Measurements from ENCODE around the gene TUSC7.

TUSC7 gene

DNA sequence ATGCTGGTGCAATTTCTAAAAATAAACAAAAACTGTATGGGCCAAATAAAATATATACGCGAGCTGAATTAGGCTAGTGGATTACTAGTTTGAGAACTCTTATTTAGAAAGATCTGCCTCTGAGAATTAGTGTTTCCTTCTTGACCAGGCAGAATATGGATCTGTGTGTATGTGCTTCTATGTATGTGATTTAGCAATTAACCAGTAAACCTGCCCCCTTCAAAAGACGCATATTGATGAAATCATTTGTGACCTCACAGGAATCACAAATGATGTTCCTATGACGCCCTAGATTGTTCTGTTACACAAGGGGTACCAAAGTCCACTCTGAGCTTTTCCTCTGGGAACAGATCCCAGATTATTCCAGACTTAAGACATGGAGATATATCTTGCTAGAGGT, at the start of gene TUSC7:
TSS of gene TUSC7 (plus strand) at position 301 of the 400 bp plus-strand sequence.
- no peak for DNase-seq

DNA sequence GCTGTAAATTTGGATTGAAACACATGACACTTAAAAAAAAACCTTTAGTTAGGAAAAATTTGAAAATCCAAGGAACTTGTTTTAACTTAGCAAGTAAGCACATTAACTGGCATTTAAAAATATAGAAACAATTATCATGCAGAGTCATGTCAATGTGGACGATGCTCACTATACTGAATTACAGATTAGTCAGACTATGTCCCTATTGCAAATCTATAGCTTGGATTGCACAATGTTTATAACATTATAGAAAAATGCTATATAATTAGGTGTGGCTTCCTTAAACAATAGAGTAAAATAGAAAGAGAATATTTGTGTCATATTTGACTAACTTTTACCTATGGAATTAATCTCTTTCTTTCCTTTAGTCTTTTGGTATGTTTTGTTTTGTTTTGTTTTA, 48.4 kb upstream of the TUSC7 start:
- no peak for DNase-seq

- no peak for DNase-seq
These were observed 46.1 kb upstream of the TUSC7 start for GRCh38 chr3:116663161-116664110.

GRCh38 chr3:116667324-116667723, 42.3 kb upstream of the TUSC7 start:
- DNase-seq = no peak

- no peak for DNase-seq
These were observed 41.8 kb upstream of the TUSC7 start for GRCh38 chr3:116667791-116668190.

DNA sequence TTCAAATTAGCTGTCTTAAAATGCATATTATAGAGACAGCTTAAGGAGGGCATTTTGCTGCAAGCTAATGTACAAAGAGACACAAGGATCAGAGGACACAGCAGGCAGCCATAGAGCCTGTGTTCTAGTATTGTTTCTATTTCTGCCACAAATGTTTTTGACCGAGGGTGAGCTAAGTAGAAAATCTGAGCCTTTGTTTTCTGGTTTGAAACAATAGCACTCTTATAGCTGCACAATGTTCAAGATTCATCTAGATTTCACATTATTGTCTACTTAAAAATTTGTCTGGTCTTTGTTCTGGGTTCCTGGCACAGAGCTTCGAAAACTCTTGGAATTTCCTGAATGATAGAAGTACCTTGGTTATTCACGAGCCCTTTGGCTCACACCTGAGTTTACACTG, 40.0 kb upstream of the TUSC7 start:
- no peak for DNase-seq

GRCh38 chr3:116671151-116671550, 38.4 kb upstream of the TUSC7 start:
- no peak for DNase-seq

DNA sequence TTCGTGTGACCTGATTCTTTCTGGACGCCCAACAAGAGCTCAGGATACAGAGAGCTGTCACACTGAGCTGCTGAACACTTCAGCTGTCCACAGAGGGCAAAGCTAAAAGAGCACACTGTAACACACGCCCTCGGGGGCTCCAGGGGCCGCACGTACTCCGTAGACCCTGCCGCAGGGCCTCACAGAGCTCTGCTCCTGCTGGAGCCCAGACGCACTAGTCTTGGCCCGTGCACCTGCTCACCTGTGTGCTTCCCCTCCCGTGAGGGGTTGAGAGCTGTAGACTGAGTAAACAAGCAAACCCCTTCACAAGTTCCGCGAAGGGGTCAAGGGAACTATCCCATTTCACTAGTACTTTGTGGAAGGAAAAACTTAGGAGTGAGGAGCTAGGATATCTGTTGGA, 30.7 kb upstream of the TUSC7 start:
- DNase-seq = no peak

GRCh38 chr3:116691041-116691440, 18.5 kb upstream of the TUSC7 start:
- DNase-seq = no peak

DNA sequence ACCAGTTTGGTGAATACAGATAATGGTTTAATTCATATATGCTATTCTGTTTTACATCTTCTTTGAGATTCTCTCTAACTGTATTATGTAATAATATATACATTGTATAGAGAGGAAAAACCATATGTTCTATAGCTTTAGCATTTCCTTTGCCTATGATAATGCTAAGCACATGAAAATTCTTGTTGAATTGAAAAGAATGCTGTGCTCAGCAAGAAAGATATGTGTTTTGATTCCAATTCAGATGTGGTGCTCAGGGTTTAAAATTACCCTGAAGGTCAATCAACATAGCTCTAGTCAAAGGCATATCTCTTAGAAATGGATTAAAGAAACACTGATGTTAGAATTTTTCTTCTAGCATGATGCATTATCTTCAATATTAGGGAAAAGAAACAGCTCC, 8.5 kb upstream of the TUSC7 start:
- DNase-seq = no peak

DNA sequence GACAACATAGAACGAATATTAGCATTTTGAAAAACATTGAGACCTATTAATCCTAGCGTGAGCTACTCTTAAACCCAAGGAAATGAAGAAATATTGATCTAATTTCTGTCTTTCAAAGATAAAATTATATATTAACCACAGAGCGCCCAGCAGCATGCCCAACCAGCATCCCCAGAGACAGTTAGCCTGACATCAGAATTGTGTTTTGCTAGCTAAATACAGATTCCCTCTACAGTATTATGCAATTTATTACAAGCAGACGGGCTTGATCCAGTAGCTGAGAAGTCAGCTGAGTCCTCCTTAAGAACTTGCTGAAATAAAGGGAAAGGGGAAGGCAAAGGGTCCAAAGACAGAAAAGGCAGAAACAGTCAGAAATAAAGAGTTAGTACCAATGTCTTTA, 7.2 kb upstream of the TUSC7 start:
- DNase-seq = no peak

GRCh38 chr3:116707531-116707930, 2.0 kb upstream of the TUSC7 start:
- DNase-seq = no peak

GRCh38 chr3:116716490-116716889, 6.9 kb downstream of the TUSC7 start:
- no peak for DNase-seq

DNA sequence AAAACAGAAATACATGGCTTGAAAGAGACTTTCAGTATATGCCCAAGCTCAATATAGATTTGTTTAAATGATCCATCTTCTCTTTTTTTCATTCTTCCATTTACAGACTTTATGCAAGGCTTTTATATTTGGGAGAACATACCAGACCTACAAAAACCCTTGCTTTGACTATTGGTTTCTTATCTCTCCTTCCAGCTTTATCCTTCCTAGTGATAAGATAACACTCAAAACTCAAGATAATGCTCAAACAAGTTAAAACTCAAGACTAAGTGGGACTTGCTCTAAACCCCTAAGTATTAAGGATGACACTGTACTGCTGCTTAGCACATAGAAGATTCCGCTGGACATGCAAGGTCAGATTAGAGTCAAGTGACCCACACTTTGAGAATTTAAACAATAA, 8.0 kb downstream of the TUSC7 start:
- no peak for DNase-seq

GRCh38 chr3:116728454-116728853, 18.9 kb downstream of the TUSC7 start:
- DNase-seq = no peak

GRCh38 chr3:116734243-116734642, 24.7 kb downstream of the TUSC7 start:
- no peak for DNase-seq

DNA sequence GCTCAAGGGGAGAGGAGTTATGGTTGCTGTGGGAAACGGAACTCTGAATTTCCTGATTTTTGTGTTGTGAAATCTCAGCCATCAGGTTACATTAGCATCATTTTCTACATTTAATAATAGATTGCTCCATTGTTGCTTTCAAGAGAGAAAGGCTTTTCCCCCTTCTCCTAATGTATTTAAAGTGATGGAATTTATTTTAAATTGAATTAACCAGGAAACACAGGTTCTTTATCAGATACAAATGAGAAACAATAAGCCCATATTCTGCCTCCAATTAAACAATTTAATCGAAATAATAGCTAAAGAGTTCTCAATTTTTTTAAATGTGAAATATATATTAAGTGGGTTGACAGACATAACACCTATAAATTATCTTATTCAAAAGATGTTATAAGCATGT, 30.1 kb downstream of the TUSC7 start:
- no peak for DNase-seq

DNA sequence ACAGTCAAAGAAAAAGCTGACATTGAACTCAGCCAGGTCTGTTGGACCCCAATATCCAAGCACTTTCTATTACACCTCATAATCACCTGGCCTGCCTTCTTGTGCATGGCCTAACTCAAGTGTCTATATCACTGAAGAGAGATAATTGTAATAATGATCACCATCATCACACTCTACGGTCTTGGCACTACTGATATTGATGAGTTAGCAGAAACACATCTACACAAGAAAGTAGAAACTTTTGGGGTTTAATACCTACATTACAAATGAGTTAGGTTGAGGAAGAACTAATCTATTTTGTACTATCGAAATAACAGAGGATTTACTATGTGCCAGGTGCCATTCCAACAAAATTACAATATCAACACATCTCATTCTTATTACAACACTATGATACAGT, 30.7 kb downstream of the TUSC7 start:
- no peak for DNase-seq

- no peak for DNase-seq
These were observed 31.9 kb downstream of the TUSC7 start for GRCh38 chr3:116741467-116741866.

DNA sequence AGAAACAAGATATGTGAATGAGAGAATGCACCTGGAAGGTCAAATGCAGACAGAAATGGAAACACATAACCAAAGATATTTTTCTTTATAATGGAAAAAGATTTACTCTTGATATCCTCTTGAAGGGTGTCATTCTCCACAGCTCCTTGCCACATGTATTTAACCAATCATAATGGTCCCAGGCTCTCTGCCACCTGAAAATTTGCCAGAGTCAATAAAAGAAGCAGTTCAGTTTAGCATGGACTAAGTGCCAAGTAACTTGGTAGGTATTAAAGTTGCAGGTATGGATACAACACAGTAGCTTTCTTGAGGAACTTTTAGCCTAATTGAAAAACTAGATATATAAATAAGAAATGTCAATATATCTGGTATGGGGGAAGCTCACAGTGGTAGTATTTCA, 33.5 kb downstream of the TUSC7 start:
- no peak for DNase-seq

DNA sequence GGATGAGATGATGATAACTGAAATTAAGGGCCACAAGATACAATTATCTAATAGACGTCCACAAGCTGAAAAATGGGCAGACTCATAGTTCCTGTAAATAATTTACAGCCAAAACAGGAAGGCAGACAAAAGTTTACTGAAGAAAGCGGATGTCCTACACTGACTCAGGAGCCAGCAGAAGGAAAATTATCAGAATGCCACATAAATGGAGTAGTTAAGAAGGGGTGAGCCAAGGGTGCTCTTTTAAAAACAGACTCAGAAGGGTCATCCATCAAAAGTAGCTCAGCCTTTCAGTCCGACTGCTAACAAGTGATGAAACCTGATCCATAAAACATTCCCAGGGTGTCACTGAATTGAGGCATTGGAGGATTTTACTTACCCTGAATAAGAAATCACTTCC, 39.8 kb downstream of the TUSC7 start:
- DNase-seq = no peak

DNA sequence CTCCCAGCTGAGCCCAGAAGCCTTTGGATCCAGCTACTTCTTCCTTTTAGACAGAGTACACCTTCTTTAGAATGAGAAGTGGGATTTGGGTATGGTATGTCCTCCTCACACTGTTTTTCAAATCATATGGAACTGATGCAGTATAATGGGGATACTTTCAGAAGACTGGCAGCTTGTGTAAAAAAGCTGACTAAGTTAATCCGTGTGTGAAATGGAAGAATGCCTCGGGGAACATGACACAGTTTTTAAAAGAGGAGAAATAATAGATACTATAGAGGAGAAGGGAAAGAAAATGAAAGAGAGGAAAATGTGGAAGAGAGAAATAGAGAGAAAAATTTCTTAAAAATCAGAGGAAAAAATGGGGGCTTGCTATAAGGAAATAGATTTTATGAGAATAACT, 47.7 kb downstream of the TUSC7 start:
- no peak for DNase-seq

GRCh38 chr3:116759316-116759715, 49.7 kb downstream of the TUSC7 start:
- DNase-seq = no peak

All from DMS153 (cell line).